ENCODE measurements around the gene ANXA7. TPM values are rescaled to one million over a fixed set of nuclear protein-coding genes. Genes with fewer than 3 reads are reported as not detected.

ANXA7 gene
- total and polyA plus RNA-seq, 3 donors from 2014 or later: 43.9 to 76.3 (median 64.5) TPM

DNA sequence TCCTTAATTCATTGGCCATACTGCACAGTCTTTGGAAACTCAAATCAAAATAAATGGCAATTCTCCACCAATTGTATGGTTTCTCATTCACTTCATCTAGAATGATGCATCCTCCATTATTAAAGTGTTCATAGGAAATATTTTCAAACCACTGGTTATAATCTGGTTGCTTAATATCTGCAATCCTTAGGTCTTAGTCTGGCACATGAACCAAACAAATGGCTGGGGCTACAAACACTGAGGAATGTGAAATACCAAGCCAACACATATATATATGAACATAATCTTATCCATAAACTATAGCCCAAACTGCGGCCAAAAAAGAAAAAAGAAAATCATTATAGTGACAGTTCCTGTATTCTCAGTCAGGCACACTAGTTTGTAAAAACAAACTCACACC lies 25.2 kb upstream of the ANXA7 start:
- 86 to 90% methylated on average over 1 of the region's 1 CpG for whole genome bisulfite sequencing, 2 donors
- Histone ChIP-seq H3K4me1 (no peaks in the 10 kb centered on the region), H3K27me3 (no peaks in the 10 kb centered on the region), H3K4me3 (no peak overlapping the region), H3K9me3 (no peaks in the 10 kb centered on the region), H3K36me3 (ENCODE audit: low read depth, missing control alignments) (no peaks in the 10 kb centered on the region), H3K27ac (no peak overlapping the region)
- intact Hi-C loops (cut with DNase I; ENCODE audit: low total_unique reads): no loop called here
- DNase-seq: no peak
- TF ChIP-seq, protein P1, sequence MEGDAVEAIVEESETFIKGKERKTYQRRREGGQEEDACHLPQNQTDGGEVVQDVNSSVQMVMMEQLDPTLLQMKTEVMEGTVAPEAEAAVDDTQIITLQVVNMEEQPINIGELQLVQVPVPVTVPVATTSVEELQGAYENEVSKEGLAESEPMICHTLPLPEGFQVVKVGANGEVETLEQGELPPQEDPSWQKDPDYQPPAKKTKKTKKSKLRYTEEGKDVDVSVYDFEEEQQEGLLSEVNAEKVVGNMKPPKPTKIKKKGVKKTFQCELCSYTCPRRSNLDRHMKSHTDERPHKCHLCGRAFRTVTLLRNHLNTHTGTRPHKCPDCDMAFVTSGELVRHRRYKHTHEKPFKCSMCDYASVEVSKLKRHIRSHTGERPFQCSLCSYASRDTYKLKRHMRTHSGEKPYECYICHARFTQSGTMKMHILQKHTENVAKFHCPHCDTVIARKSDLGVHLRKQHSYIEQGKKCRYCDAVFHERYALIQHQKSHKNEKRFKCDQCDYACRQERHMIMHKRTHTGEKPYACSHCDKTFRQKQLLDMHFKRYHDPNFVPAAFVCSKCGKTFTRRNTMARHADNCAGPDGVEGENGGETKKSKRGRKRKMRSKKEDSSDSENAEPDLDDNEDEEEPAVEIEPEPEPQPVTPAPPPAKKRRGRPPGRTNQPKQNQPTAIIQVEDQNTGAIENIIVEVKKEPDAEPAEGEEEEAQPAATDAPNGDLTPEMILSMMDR (IDR thresholded peaks at IDR 0.05): no peak
- TF ChIP-seq POLR2A (IDR thresholded peaks at IDR 0.05): no peak

DNA sequence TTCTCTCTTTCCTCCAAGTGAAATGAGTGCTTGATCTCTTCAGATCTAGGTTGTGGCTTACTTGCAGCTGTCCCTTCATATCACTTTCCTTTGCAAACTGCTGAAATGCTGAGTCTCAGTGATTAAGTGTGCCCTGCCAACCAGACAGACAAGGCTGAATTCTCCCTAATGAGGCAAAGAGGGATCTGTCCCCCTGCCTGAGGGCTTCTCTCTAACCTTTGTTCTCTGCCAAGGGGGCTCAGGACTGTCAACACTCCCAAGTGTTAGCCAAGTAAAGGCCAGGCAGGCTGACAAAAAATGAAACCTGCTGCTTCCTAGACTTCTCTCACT lies 19.6 kb upstream of the ANXA7 start, which contains the start of gene MSS51:
Gene MSS51 (minus strand): TSS at position 24 of the 330 bp plus-strand sequence. CDS start 5,277 bp downstream, outside the sequence.
- no peak for DNase-seq

DNA sequence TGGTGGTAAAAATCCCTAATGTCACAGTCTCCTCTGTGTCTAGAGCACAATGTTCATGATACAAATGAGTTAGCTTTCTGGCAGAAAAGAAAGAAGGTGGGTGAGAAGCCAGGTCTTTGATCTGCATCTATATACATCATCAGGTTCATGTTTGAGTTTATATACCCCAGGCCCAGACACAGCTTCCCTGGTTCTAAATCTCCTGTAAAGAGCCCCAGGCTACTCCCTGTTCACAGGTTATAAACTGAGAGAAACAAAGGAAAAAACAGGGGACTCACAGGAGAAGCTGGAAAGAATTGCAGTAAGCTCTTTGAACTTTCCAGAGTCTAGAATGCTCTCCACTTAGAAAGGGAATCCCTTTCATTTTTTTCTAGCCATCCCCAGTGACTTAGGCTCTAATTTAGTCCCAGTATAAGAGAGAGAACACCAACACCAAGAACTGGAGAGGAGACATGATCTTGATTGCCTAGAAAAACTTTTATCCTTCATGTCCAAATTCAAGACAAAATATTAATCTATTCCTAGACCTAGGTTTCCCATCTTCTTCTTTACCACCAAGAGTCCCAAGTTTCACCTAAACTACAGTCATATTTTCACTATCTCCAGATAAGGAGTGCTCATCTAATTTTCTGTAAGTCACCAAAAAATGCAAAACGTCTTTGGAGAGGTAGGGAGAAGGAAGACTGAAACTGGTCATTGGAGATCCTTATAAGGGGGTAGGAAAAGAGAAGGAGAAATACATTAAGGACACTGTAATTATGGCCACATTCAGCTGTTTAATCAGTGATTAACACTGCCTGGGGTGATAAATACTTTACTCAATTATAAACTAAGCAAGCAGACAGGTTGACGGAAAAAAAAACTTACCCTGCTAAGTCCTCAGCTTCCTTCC lies 19.0 kb upstream of the ANXA7 start:
- DNase-seq: no peak
- H3K4me3 ChIP-seq: no peak overlapping the region
- H3K27ac ChIP-seq: no peak overlapping the region
- no peaks in the 10 kb centered on the region for H3K27me3 ChIP-seq
- no peaks in the 10 kb centered on the region for H3K36me3 ChIP-seq (ENCODE audit: low read depth, missing control alignments)
- H3K9me3 ChIP-seq: no peaks in the 10 kb centered on the region
- no peaks in the 10 kb centered on the region for H3K4me1 ChIP-seq
- TF ChIP-seq POLR2A (IDR thresholded peaks at IDR 0.05): no peak
- TF ChIP-seq, protein P1 (IDR thresholded peaks at IDR 0.05): no peak
- WGBS, 2 donors: 78 to 84% methylated on average over 2 of the region's 2 CpGs
- intact Hi-C loops (cut with DNase I; ENCODE audit: low total_unique reads): no loop called here

More for the DNA sequence above, 19.6 kb upstream of the ANXA7 start, which contains the start of gene MSS51:
- H3K27ac ChIP-seq: no peak within 1 kb of the TSS
- H3K4me1 ChIP-seq: no peaks in the 10 kb centered on the region
- intact Hi-C loops (cut with DNase I; ENCODE audit: low total_unique reads): no loop called here
- TF ChIP-seq POLR2A (IDR thresholded peaks at IDR 0.05): no peak
- TF ChIP-seq, protein P1 (IDR thresholded peaks at IDR 0.05): no peak
- H3K36me3 ChIP-seq (ENCODE audit: low read depth, missing control alignments): no peaks in the 10 kb centered on the region
- H3K4me3 ChIP-seq: no peak within 1 kb of the TSS
- no peaks in the 10 kb centered on the region for H3K27me3 ChIP-seq
- H3K9me3 ChIP-seq: no peaks in the 10 kb centered on the region

DNA sequence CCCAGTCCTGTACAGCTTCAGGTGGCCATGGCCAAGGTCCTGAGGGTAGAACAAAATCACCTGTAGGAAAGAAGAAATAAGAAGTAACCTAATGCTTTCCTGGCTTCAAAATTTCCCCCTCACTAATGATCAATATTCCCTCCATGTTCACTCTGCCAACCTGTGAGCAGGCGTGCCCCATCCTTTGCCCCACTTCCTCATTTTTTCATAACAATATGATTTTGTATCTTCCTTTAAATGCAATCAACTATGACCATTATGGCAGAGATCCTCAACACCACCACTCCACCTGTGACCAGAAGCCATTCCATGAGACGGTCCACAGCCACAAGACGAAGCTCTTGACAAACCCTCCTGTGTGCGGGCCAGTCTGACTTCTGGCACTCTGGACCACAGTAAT lies 12.5 kb upstream of the ANXA7 start:
- no peak overlapping the region for H3K27ac ChIP-seq
- no peak overlapping the region for H3K4me3 ChIP-seq
- H3K36me3 ChIP-seq (ENCODE audit: low read depth, missing control alignments): no peaks in the 10 kb centered on the region
- no peaks in the 10 kb centered on the region for H3K4me1 ChIP-seq
- 95 to 98% methylated on average over 4 of the region's 4 CpGs for WGBS, 2 donors
- intact Hi-C loops (cut with DNase I; ENCODE audit: low total_unique reads): no loop called here
- no peaks in the 10 kb centered on the region for H3K9me3 ChIP-seq
- no peaks in the 10 kb centered on the region for H3K27me3 ChIP-seq
- DNase-seq: no peak
- TF ChIP-seq, protein P1 (IDR thresholded peaks at IDR 0.05): no peak
- no peak for TF ChIP-seq POLR2A (IDR thresholded peaks at IDR 0.05)

DNA sequence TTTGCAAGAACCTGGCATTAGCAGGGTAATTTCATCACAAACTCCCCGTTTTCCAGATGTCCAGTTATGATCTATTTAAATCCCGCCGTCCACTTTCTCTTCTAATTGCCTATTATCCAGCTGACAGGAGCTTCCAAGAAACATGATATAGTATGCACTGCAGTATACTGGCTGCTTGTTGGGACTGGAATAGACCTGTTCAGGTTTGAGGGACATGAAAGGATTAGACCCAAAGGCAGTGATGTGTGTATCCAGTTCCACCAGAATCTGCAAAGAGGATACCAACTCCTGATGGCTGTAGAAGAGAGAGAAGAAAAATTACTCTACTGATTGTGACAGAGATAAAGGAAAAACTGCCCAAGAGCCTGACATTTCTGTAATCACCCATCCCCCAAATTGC lies 10.6 kb upstream of the ANXA7 start:
- H3K36me3 ChIP-seq (ENCODE audit: low read depth, missing control alignments): no peaks in the 10 kb centered on the region
- 83 to 87% methylated on average over 3 of the region's 3 CpGs for WGBS, 2 donors
- intact Hi-C loops (cut with DNase I; ENCODE audit: low total_unique reads): no loop called here

More for the DNA sequence above, 10.6 kb upstream of the ANXA7 start:
- Histone ChIP-seq H3K9me3 (no peaks in the 10 kb centered on the region), H3K4me1 (no peaks in the 10 kb centered on the region), H3K4me3 (no peak overlapping the region), H3K27me3 (no peaks in the 10 kb centered on the region), H3K27ac (no peak overlapping the region)
- no peak for DNase-seq
- TF ChIP-seq POLR2A (IDR thresholded peaks at IDR 0.05): no peak
- TF ChIP-seq, protein P1 (IDR thresholded peaks at IDR 0.05): no peak
